Fibroblast of skin of right quadriceps (primary cell): ENCODE measurements around the gene SMIM21.

Experiments
- DNase-seq: peaks from one replicate; pipeline ENCODE4 v3.0.0-alpha.2; 2013

The SMIM21 gene

DNA sequence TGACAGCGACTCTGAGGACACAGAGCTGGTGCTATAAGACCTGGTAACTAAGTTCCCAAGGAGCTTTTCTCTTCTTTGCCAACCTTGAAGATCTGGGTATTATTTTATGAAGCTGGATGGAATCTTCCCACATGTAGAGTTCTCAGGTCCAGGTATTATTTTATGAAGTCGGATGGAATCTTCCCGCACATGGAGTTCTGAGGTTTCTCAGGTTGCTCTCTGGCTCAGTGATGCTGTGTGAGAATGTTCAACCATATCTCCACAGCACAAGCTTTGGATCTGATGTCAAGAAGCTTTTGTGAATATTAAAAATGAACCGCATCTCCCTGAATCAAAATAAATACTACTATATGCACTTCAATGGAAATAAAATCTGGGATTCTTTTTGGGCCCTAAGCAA, at the start of gene SMIM21:
SMIM21 (minus strand) TSS at position 101 of the 400 bp plus-strand sequence. CDS start 140 bp downstream, outside the sequence.
- no peak for DNase-seq

DNA sequence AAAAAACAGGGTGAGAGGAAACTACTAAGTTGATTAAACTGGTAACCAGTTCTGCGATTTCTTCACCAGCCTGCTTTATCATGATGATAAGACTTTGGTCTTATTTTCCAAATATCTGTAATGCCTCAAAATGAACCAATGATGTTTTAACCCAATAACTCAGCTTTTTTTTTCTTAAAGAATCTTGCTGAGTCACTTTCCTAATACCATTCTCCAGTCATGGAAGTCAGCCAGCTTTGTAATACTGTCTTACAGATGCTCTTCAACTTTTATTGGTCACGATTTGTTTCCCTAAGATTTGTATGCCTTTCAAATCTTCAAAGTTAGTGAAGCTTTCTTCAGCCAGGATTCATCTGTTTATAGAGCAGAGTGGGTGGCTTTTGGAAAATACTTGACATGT, 47.7 kb upstream of the SMIM21 start:
- peak; percentile 95 for DNase-seq

DNA sequence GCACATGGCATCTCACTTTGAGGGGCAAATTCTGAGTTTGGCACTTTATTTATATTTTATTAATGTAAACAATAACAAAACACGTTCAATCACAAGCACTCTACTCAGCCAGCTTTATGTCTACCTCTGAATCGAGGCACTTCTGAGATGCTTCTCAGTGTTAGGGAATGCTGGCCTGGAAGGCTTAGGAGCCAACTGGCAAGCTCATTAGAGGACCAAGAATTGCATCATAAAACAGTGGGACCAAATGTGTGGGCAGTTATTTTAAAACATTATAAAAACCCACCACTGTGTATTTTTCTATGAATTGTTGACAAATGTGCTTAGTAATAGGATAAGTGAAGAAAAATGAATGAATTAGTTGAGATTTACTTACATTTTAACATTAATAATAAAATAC, 46.8 kb upstream of the SMIM21 start:
- no peak for DNase-seq

DNA sequence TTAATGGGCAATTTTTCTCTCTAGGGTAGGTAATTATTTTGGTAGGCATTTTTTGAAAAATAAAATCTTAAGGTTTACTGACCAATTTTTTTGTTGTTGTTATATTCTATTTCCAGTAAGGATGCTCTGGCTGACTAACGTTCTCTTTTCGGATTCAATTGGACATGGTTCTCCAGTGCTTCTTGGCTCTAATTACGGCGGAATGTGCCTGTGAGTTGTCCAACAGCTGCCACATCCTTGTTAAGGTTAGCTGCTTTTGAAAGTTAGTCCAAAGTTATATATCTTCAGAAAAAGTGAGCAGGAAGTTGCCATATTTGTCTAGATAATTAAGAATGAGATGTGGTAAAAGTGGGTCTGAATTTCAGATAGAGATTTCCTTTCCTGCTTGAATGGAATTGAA, 45.8 kb upstream of the SMIM21 start:
- no peak for DNase-seq

DNA sequence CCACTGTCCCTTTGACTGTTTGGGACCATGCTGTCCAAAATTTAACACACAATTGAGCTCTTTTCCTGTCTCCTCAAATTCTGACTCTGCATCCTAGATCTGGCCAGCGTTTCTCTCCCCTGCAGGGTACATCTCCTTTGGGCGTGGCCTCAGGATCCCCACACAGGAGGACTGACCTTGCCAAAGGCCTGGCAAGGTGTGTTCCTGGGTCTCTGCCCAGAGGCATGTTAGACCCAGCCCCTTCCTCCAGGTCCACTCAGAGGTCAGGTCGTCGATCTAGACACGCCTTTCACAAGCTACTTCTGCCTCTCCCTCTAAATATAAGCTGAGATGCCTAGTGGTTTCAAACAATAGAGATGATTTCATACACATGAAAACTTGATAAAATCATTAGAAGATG, 45.4 kb upstream of the SMIM21 start:
- no peak for DNase-seq

DNA sequence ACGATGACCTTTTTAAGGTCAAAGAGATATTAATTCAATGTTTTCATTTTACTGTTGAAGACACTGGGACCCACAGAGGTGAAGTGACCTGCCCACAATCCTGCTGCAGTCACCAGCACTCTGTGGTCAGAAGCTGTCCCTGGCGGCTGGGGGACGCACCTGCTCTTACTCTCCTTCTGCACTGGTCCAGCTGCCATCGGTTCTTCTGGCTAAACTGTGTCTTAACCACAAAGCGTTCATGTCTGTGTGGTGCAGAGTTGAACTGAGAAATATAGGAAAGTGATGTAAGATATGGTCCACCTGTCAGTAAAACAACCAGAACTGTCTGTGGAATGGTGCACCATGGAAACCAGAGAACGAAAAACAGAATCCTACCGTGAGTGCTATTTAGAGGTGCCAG, 44.9 kb upstream of the SMIM21 start:
- no peak for DNase-seq

DNA sequence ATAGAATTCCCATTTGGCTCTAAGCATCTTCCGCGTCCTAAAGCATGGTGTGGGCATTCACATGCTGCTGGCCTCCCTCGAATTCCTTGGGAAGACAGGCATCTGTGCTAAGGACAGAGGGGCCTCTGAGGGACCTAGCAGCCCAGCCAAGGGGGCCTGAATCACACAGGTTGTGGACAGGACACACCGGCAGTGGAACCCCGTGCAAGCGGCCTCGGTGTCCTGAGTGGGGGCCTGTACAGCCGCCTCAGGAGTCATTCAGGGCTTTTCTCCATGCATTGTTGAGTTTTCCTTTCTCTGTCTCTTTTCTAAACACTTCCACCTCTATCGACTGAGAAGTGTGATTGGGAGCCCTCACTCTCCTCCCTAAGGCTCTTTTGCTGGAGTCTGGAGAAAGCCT, 44.3 kb upstream of the SMIM21 start:
- DNase-seq: no peak

DNA sequence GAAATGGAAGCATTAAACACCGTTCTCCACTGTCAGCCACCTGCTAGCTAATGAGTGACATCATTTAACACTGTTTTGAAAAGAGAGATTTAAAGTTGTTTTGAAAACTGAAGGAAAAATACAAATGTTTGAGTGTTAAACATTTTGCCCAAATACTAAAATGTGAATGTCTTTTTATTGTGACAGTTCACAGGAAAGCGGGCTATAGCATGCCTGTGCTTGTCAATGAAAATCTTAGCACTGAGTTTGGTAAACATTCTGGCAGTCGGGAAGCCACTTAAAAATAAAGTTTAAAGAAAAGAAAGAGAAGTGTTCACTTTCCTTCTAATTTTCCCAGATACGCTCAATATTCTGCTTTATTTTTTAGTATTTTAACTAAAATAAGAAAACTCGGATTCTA, 40.3 kb upstream of the SMIM21 start:
- DNase-seq: no peak

DNA sequence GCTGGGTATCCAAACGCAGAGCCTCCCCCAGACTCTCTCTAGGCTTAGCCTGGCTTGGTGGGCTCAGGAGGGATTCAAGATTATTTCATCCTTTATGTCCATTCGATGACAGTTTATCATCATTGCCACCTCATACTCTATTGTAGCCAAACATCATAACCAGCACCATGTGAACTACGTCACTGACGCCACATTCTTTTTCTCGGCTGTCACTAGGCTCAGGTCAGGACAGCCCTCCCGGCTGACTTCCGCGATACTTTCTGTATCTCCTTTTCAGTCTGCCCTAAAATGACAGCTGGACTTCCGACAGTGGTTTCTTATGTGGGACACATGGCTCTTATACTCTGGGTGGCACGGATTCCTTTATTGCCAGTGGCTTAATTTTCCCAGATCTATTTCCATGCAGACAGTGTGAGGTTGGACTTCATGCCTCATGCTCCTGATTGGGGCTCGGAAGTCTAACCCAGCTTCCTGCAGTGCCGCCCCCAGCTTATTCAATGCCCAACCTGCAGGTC, 39.8 kb upstream of the SMIM21 start:
- DNase-seq: no peak

DNA sequence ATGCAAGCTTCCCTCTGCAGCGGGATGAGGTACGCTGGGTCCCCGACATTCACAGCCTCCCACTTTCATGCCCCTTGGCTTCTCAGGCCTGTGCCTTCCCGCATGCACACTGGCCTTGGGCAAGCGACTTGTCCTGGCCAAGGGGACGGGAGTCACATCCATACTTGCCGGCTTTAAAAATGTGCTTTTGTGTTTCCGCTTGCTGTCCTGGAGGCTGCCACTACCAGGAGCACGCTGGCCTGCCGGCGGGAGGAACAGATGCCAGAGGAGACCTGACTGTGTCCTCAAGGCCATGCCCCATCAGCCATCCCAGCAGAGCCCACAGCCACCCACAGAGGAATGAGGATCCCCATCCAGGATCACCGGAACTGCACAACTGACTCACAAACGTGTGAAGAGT, 36.9 kb upstream of the SMIM21 start:
- no peak for DNase-seq

DNA sequence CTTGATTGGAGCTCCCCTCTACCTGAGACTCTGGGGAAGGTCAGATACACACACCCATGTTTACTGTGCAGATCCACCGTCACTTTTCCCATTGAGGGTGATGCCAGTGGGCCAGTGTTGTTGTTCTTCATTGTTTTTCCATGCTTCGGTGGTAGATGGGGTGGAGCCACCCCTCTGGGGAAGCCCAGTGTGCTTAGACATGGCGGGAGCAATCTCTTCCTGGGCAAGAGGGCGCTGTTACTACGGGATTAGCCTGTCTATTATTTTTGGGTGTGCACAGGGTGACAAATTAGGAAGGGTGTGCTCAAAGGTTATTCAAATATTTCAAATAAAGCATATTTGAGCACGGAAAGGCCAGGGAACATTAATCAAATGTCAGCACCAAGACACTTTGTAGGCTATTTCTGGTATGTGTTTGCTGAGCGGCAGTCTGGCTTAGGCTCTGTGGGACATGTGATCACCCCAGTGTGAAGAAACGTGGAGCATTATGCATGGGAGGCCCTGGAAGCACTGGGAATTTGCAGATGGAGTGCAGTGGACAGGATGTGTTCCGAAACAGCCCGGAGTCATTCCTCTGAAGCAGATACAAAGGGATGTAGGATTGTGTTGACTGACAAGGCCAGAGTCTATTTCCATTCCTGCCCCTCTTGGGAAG, 34.8 kb upstream of the SMIM21 start:
- no peak for DNase-seq

DNA sequence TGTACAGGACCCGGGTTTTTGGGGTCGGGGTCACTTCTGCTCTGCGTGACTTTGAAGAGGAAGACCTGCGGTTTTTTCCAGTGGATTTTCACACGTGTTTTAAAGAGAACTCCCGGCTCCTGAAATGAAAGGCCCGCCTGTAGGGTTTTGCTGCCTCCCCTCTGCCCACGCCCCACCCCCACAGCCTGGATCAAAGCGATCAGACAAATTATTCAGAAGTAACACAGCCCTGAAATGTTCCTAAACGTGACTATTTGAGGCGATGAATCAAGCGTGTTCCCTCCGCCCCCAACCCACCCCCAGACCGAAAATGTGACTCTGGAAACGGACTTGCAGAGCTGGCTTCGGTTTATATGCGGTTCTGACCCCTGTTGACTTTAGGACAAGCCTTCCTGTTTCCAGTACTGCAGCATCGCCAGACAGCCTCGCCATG, 28.7 kb upstream of the SMIM21 start:
- DNase-seq: no peak

DNA sequence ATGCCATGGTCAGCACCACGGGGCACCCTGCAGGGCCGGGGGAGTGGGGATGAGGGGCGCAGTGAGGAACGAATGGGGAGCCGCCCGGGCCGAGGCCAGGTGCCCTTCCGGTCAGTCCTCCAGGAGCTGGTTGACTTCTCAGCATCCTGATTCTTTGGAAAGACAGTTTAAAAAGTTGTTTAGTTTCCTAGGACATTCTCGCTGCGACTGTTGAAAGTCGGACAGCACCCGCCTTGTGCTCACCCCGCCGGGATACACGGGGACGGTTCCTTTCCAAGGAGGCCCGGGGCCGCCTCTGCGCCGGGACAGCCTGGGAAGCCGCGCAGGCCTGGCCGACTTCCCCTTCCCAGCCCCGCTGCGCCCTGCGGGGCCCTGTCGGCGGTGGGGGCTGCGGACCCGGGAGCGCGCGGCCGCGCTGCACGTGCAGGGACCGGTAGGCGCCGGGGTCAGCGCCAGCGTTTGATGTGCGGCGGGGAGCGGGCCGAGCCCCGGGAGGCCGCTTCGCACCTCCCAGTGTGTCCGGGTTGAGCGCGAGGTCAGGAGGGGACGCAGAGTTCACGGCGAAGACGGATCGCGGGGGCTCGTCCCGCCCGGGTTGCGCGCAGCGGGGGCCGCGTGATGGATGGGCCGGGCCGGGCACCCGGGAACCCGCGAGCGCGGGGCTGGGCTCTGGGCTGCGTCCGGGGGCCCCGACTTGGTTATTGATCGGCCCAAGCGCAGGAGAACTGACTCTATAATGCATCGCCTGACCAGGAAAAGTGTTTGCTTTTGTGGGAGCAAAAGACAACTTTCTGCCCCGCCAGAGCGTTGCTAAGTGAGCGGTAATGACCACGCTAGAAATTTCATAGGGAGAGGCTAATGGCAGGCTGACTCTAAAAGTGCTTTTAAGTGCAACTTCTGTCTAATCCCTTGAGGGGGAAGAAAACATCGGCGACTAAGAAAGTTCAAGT, 28.0 kb upstream of the SMIM21 start:
- DNase-seq: peak; percentile 28

DNA sequence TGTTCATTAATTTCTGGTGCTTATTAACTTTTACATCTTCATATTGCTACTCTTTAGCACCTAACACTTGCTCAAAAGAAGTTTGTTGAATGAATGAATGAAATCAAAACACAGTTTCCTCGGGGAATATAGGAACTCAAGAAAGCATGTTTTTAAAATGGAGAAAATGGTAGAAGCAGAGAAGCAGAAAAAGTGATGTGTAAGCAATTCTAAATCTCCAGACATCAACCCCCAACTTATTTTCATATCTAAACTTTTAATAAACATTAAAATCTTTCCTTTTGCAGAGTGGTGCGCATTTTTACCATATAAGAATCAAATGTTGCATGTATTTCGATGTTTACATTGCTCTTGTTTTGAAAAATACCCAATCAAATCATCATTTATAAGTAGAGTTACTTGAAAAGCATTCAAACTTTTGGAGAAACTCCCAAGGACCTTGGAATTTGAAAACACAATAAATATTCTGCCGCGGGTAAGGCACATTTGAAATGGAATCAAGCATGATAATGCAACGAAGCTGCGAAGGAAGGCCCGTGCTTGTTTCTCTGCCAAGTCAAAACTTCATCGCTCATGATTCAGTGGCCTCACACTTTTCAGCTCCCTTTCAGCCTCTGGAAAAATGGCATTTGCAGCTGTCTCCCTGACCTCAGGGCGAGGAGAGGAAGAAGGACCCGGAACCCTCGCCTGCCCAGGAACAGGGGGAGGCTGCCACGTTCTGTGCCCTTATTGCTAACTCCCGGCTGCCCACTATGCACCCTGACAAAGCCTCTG, 26.7 kb upstream of the SMIM21 start:
- DNase-seq: no peak

DNA sequence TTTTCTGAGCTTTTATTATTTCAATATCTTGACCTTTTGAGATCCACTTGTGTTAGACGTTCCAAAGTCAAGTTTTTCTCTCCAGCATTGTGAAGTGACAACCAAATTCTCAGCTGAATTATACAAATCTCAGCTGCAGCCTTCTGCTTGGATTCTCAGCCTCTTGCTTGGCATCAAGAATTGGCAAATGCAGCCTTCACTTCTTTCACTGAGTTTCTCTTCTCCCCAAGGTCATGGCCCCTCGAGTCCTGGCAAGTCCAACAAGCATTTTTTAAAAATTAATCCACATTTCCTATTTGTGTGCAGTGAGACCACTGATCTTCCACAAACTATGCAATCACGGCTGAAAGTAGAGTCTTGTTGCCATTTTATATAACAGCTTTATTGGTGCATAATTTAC, 23.4 kb upstream of the SMIM21 start:
- no peak for DNase-seq

DNA sequence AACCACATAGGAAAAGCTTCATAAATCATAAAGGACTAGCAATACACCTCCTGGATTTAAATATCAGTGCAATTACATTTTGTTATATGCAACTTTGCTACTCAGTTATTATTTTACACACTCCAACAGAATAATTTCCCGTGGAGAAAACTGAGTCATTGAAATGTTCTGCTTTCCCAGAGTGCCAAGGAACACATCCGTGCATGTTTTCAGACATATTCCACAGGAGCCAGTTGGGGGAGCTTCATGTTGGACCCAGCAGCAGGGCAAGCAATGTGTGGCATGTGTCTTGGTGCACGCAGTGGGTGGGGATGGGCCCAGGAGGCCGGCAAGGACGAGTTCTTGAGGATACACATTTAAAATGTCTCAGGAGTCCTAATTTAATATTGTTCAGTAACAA, 14.4 kb upstream of the SMIM21 start:
- no peak for DNase-seq

DNA sequence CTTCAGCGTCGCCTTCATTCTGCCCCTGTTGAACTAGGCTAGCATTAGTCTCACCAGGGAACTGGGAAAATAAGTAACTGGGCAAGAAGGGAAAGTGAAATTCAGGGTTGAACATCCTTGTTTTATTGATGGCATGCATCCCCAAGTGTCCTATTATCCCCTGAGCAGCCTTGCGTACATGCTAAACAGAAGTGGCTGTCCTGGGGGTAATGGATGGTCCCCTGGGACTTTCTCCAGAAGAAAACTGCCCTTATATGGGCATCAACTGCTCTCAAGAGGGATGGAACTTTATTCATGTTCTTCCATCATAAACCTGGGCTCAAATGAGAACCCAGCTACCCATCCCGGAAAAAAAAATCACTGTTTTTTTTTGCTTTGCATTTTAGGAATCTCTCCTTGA, 11.8 kb upstream of the SMIM21 start:
- DNase-seq: peak; percentile 32

DNA sequence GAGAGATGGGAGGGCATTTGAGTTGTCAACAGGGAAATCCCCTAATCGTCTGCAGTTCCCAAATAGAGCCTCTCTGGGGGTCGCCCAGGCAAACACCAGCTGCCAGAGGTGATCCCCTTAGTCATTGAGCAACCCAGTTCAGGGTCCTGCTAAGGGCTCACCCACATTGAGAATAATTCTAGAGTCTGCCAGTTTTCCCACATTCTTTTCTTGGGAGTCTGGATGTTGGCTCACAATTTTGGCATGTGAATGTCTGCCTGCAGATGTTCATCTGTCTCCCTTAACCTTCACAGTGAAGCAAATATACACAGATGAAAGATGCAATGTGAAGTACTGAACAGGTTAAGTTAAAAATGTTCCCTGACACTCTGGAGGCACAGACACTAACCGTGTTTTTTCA, 11.4 kb upstream of the SMIM21 start:
- DNase-seq: peak; percentile 64

DNA sequence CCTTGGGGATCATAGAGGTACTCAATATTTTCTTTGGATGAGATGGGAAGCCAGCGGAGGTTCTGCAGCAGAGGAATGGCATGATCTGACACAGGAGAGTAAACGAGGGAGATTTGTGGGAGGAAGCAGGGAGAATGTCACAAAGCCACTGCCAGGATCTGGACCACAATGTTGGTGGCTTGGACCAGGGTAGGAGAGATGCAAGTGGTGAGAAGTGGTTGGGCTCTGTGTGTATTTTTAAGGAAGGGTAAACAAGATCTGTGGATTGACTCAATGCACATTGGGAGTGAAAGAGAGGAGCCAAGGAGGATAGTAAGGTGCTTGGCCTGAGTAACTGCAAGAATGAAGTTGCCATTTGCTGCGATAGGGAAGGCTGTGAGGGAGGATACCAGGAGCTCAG, 10.5 kb upstream of the SMIM21 start:
- no peak for DNase-seq

DNA sequence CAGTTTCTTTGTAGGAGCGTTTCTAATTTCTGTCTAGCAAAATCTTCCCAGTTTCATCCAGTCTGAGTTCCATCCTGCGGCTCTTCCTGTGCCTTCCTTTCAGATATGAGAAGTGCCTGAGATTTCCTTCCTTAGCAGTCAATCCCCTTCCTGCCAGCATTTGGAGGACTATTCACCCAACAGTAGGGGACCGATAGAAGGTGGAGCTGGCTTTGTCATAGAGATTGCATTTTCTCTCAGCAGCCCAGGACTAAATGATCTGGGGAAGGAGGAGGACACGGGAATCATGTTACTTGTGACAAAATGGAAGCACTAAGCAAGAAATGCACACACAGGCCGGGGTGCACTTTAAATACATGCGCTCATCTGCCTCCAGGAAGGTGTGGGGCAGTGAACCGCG, 5.6 kb upstream of the SMIM21 start:
- no peak for DNase-seq

DNA sequence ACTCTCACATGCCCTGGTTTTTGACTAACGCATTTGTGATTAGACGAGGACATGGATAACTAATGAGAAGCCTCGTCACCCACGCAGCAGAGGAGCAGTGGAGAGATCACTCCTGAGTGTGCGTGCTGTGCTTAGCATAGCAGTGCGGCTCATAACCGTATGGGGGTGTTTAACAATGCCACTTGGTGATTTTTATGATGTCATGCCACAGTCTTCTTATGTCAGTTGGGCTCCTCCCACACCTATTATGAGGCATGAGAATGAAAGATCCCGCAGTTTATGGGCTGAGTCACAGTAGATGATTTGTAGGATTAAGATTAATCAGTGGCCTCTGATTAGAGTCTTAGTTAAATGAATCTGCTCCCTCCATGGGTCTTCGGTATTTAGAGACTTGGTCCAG, 2.5 kb upstream of the SMIM21 start:
- peak; percentile 47 for DNase-seq

DNA sequence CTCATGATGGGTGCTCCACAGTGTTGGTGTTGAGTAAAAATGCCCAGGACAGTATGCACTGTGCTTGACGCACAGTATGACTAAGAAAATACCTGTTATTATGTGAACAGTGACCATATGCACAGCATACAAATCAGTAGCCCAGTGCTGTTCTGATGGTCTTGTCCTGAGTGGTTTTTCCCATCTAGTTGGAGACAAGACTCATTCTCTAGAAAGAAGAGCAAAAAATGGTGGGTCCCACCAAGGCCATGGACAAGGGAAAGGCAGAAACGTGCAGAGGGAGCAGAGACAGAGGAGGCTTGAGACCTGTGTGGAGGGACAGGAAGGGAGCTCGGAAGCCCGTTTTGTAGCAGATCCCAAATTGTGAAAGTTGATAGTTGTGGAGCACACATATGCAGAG, 987 bp upstream of the SMIM21 start:
- DNase-seq: no peak

DNA sequence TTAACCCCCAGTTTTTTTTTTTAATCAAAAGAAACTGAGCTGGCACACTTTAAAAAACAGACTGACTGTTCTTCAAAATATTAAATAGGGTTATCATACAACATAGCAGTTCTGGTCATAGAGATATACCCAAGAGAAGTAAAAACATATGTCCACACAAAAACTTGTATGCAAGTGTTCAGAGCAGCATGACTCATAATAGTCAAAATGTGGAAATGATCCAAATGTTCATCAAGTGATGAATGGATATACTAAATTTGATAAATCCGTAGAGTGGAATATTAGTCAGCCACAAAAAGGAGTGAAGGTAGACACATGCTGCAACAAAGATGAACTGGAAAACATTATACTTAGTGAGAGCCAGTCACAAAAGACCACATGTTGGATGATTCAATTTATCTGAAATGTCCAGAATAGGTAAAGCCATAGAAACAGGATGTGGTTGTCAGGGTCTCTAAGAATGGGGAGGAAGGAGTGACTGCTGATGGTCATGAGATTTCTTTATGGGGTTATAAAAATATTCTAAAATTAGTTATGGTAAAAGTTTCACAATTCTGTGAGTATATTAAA, 5.1 kb downstream of the SMIM21 start:
- DNase-seq: peak; percentile 47
